Activated CD4-positive, alpha-beta memory T cell treated with anti-CD3 and anti-CD28 coated beads, Interleukin-2, amount 10 ng/mL, durations not matched to agents 7 days and 5 days (primary cell): Measurements from ENCODE around the gene TRMT6. TPM values are rescaled to one million over a fixed set of nuclear protein-coding genes. Genes with fewer than 3 reads are reported as not detected.

Experiments used
- CTCF ChIA-PET: fragments of 350-600 bp; sonication (Branson Sonifier 250); formaldehyde crosslinking; loops from one replicate; lab custom pipeline; 2021; ENCODE audit warnings: antibody characterized with exemption, inconsistent platforms; lab: Charles Lee
- POLR2A ChIA-PET: fragments of 350-600 bp; sonication (Branson Sonifier 250); formaldehyde crosslinking; loops from one replicate; lab custom pipeline; 2021; ENCODE audit warnings: antibody characterized with exemption; lab: Charles Lee
- DNase-seq: peaks from one replicate; pipeline ENCODE4 v3.0.0-alpha.2; 2020
- H3K27ac Mint-ChIP-seq: one replicate; pipeline ENCODE4 v1.8.0; 2021; ENCODE audit warnings: mild to moderate bottlenecking, mixed read lengths
- H3K27me3 Mint-ChIP-seq: one replicate; pipeline ENCODE4 v1.8.0; 2021; ENCODE audit warnings: mixed read lengths
- H3K36me3 Mint-ChIP-seq: one replicate; pipeline ENCODE4 v1.8.0; 2021; ENCODE audit warnings: low read depth, mixed read lengths
- H3K4me1 Mint-ChIP-seq: one replicate; pipeline ENCODE4 v1.8.0; 2021; ENCODE audit warnings: mixed read lengths
- H3K4me3 Mint-ChIP-seq: one replicate; pipeline ENCODE4 v1.8.0; 2021; ENCODE audit warnings: mild to moderate bottlenecking, mixed read lengths
- H3K9me3 Mint-ChIP-seq: one replicate; pipeline ENCODE4 v1.8.0; 2021; ENCODE audit warnings: mixed read lengths
- total RNA-seq, 2 experiments: library from RNA; stranded (reverse); gene quantifications; one replicate each; pipeline ENCODE4 v1.2.3, GENCODE V29; 2021

TRMT6 gene
- total RNA-seq, 2 experiments from 2014 or later: 17.0 to 19.1 TPM

- no peaks in the 10 kb centered on the region for H3K9me3 Mint-ChIP-seq
- no peaks in the 10 kb centered on the region for H3K27me3 Mint-ChIP-seq
- ChIA-PET CTCF (no interaction called here), POLR2A (no interaction called here)
- peaks cover 20% of the 10 kb centered on the region for H3K36me3 Mint-ChIP-seq
- H3K4me1 Mint-ChIP-seq: no peaks in the 10 kb centered on the region
- H3K27ac Mint-ChIP-seq: no peak overlapping the region
- DNase-seq: no peak
- no peak overlapping the region for H3K4me3 Mint-ChIP-seq
Observed at GRCh38 chr20:5936238-5936637, 14.1 kb downstream of the TRMT6 start.

- no peaks in the 10 kb centered on the region for H3K27me3 Mint-ChIP-seq
- DNase-seq: no peak
- H3K4me3 Mint-ChIP-seq: no peak overlapping the region
- ChIA-PET CTCF (interaction anchor here (0.9 kb wide), 1 partner anchor 8 kb away, joined by 6 read pairs; no protein-coding TSS in a partner anchor), POLR2A (no interaction called here)
- H3K9me3 Mint-ChIP-seq: no peaks in the 10 kb centered on the region
- H3K27ac Mint-ChIP-seq: no peak overlapping the region
- H3K4me1 Mint-ChIP-seq: no peaks in the 10 kb centered on the region
- H3K36me3 Mint-ChIP-seq: peaks cover 20% of the 10 kb centered on the region
Observed at GRCh38 chr20:5935384-5935783, 14.9 kb downstream of the TRMT6 start.

GRCh38 chr20:5933802-5934436, 16.4 kb downstream of the TRMT6 start:
- no peak for DNase-seq
- Mint-ChIP-seq H3K4me1 (no peaks in the 10 kb centered on the region), H3K9me3 (no peaks in the 10 kb centered on the region), H3K27me3 (peaks cover 2% of the 10 kb centered on the region), H3K4me3 (no peak overlapping the region), H3K36me3 (peaks cover 13% of the 10 kb centered on the region), H3K27ac (no peak overlapping the region)
- POLR2A ChIA-PET: no interaction called here
- CTCF ChIA-PET: interaction anchor here (0.9 kb wide), 2 partner anchors 141 to 404 kb away, joined by 3 read pairs; no protein-coding TSS in a partner anchor

GRCh38 chr20:5932796-5933195, 17.5 kb downstream of the TRMT6 start:
- H3K9me3 Mint-ChIP-seq: no peaks in the 10 kb centered on the region
- H3K4me3 Mint-ChIP-seq: no peak overlapping the region
- no peak overlapping the region for H3K27ac Mint-ChIP-seq
- POLR2A ChIA-PET: no interaction called here
- peaks cover 4% of the 10 kb centered on the region for H3K27me3 Mint-ChIP-seq
- no peak for DNase-seq
- CTCF ChIA-PET: interaction anchor here (0.9 kb wide), 1 partner anchor 139 kb away, joined by 3 read pairs; no protein-coding TSS in a partner anchor
- peaks cover 2% of the 10 kb centered on the region for H3K36me3 Mint-ChIP-seq
- no peaks in the 10 kb centered on the region for H3K4me1 Mint-ChIP-seq

- no peaks in the 10 kb centered on the region for H3K4me1 Mint-ChIP-seq
- H3K4me3 Mint-ChIP-seq: no peak overlapping the region
- no peak for DNase-seq
- ChIA-PET CTCF (no interaction called here), POLR2A (no interaction called here)
- no peaks in the 10 kb centered on the region for H3K9me3 Mint-ChIP-seq
- H3K27me3 Mint-ChIP-seq: peaks cover 12% of the 10 kb centered on the region
- no peak overlapping the region for H3K27ac Mint-ChIP-seq
- no peaks in the 10 kb centered on the region for H3K36me3 Mint-ChIP-seq
Observed at GRCh38 chr20:5931411-5931810, 18.9 kb downstream of the TRMT6 start.

- no peaks in the 10 kb centered on the region for H3K4me1 Mint-ChIP-seq
- DNase-seq: no peak
- H3K36me3 Mint-ChIP-seq: no peaks in the 10 kb centered on the region
- ChIA-PET CTCF (no interaction called here), POLR2A (no interaction called here)
- peaks cover 12% of the 10 kb centered on the region for H3K27me3 Mint-ChIP-seq
- H3K4me3 Mint-ChIP-seq: no peak overlapping the region
- H3K27ac Mint-ChIP-seq: no peak overlapping the region
- no peaks in the 10 kb centered on the region for H3K9me3 Mint-ChIP-seq
Observed at GRCh38 chr20:5928836-5929715, 21.3 kb downstream of the TRMT6 start.

- ChIA-PET CTCF (interaction anchor here (0.7 kb wide), 1 partner anchor 7 kb away, joined by 6 read pairs; no protein-coding TSS in a partner anchor), POLR2A (no interaction called here)
- Mint-ChIP-seq H3K27me3 (peaks cover 15% of the 10 kb centered on the region), H3K9me3 (no peaks in the 10 kb centered on the region), H3K4me3 (no peak overlapping the region), H3K4me1 (no peaks in the 10 kb centered on the region), H3K36me3 (no peaks in the 10 kb centered on the region), H3K27ac (no peak overlapping the region)
- no peak for DNase-seq
Observed at GRCh38 chr20:5927749-5928462, 22.4 kb downstream of the TRMT6 start.

- POLR2A ChIA-PET: no interaction called here
Observed at GRCh38 chr20:5925551-5925950, 24.8 kb downstream of the TRMT6 start.

GRCh38 chr20:5923493-5923892, 26.8 kb downstream of the TRMT6 start:
- Mint-ChIP-seq H3K4me1 (peaks cover 20% of the 10 kb centered on the region), H3K27ac (no peak overlapping the region), H3K9me3 (no peaks in the 10 kb centered on the region), H3K27me3 (peaks cover 11% of the 10 kb centered on the region), H3K36me3 (no peaks in the 10 kb centered on the region), H3K4me3 (no peak overlapping the region)
- no peak for DNase-seq
- POLR2A ChIA-PET: no interaction called here
- CTCF ChIA-PET: no interaction called here

More at GRCh38 chr20:5925551-5925950, 24.8 kb downstream of the TRMT6 start:
- H3K27ac Mint-ChIP-seq: no peak overlapping the region
- DNase-seq: no peak
- CTCF ChIA-PET: no interaction called here
- H3K4me3 Mint-ChIP-seq: no peak overlapping the region
- H3K36me3 Mint-ChIP-seq: no peaks in the 10 kb centered on the region
- peaks cover under 1% of the 10 kb centered on the region for H3K4me1 Mint-ChIP-seq
- H3K27me3 Mint-ChIP-seq: peaks cover 15% of the 10 kb centered on the region
- H3K9me3 Mint-ChIP-seq: no peaks in the 10 kb centered on the region

GRCh38 chr20:5920581-5920980, 29.8 kb downstream of the TRMT6 start:
- Mint-ChIP-seq H3K27ac (peak overlapping the region; percentile 2), H3K9me3 (no peaks in the 10 kb centered on the region), H3K36me3 (no peaks in the 10 kb centered on the region), H3K4me1 (peaks cover 20% of the 10 kb centered on the region), H3K27me3 (peaks cover 10% of the 10 kb centered on the region), H3K4me3 (no peak overlapping the region)
- POLR2A ChIA-PET: interaction anchor here (1.3 kb wide), 1 partner anchor 30 kb away, joined by 3 read pairs; no protein-coding TSS in a partner anchor
- CTCF ChIA-PET: no interaction called here
- no peak for DNase-seq

- Mint-ChIP-seq H3K27ac (peak overlapping the region; percentile 2), H3K36me3 (no peaks in the 10 kb centered on the region), H3K4me1 (peaks cover 20% of the 10 kb centered on the region), H3K4me3 (no peak overlapping the region), H3K9me3 (no peaks in the 10 kb centered on the region), H3K27me3 (peaks cover 13% of the 10 kb centered on the region)
- ChIA-PET POLR2A (interaction anchor here (0.8 to 1.8 kb wide), 5 partner anchors 25 to 77 kb away, joined by 3 to 5 read pairs (median 3); no protein-coding TSS in a partner anchor), CTCF (interaction anchor here (0.7 to 0.9 kb wide), 3 partner anchors 75 to 122 kb away, joined by 3 read pairs; no protein-coding TSS in a partner anchor)
- DNase-seq: no peak
Observed at GRCh38 chr20:5919626-5920544, 30.4 kb downstream of the TRMT6 start.
